GM21786 (cell line): Measurements from ENCODE around the gene EFNA2.
"Not testable (repeated sequence)": the region's sequence is repeated elsewhere in the genome, so short reads cannot be mapped to it uniquely, and the experiment has no call there.

Experiments
- ATAC-seq: cut with Tn5 transposase; IDR thresholded peaks from one replicate; pipeline ENCODE4 v1.9.1; 2021; ENCODE audit not compliant: unreplicated experiment

EFNA2 gene

DNA sequence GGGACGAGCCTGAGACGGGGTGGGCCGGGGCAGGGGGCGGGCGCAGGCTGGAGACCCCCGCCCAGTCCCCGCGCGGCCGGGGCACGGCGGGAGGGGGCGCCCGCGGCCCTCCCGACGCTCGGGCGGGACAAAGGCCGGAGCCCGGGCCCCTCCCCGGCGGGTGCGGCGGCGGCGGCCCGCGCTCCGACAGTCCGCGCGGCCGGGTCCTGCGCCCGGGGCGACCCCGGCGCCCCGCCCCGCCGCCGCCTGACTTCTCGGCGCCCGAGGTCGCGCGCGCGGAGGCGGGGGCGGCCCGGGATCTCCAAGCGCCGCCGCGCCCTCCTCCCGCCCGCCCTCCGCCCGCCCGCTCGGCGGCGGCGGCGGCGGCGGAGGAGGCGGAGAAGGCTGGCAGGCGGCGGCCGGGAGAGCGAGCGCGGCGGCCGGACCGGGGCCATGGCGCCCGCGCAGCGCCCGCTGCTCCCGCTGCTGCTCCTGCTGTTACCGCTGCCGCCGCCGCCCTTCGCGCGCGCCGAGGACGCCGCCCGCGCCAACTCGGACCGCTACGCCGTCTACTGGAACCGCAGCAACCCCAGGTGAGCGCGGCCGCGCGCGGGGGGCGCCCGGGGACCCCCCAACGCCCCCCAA is at the start of gene EFNA2:
Gene EFNA2, plus strand, starts transcription at position 137 of the 624 bp plus-strand sequence. Its CDS starts 296 bp downstream, at position 433.
- no peak for ATAC-seq

DNA sequence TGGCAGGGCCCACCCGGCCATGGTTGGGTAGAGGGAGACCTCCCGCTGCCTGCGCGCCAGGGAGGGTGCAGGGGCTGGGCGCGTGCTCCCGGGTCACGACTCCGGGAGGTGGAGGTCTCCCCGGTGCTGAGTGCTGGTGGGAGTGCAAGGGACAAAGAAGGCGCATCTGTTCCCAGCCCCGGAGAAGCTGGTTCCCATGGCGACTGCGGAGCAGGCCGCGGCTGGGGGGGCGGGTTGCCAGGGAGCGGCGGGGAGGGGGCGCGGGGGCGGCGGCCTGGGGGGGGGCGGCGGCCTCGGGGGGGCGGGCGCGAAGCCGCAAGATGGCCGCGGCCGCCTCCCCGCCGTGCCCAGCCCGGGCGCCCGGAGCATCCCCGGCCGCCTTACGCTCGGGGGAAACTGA is 49.1 kb upstream of the EFNA2 start:
- ATAC-seq = no peak

DNA sequence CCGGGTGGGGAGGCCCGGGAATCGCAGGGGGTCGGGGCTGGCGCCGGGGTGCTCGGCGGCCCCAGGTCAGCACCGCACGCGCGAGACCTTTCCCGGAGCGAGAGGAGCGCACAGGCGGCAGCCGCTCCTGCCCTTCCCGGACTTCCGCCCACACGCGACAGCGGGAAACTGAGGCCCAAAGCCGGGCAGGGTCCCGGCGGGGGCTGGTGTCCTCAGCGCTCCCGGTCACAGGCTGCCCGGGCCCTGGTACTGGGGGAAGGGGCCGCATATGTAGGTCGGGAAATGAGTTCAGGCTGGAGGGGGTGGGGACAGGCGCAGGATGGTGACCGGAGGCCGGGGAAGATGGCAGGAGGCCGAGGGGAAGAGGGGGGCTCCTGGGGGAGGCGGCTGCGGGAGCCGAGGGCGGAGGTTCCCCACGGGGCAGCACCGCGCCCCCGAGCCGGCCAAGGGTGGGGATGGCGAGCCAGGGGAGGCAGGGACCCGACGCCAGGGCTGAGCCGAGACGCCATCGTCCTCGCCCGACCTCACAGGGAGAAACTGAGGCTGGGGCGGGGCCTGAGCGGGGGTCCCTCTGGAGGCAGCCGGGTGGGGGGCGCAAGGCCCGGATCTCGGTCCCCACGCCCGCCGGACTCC is 48.5 kb upstream of the EFNA2 start:
- ATAC-seq = no peak

DNA sequence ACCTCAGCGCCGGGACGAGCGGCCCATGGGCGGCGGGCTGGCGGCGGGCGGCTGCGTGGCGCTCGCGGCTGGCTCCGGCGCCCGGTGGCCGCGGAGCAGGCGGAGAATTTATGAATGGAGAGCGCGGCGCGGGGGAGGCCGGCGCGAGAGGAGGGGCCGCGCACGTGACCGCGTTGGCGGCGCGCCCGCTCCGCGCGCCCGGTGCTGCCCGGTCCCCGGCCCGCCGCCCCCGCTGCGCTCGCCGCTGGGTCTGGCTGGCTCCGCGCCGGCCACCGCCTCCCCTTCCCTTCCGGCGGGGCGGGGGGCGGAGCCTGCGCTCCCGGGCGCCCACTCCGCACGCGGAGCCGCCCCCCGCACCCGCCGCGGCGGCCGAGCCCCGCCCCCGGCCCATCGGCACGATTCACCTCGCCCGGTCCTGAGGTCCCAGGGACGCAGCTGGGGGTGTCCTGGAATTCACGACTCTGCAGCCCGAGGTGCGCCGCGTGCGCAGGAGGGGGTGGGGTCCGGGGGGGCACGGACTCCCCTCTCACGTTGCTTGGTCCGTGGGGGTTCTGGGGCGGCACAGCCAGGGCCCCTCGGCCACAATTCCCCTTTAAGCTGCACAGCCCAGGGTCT is 47.8 kb upstream of the EFNA2 start, which contains the start of gene CBARP:
Gene CBARP, minus strand, starts transcription at position 252 of the 615 bp plus-strand sequence. CDS start 1,905 bp downstream, outside the sequence.
- ATAC-seq = no peak

DNA sequence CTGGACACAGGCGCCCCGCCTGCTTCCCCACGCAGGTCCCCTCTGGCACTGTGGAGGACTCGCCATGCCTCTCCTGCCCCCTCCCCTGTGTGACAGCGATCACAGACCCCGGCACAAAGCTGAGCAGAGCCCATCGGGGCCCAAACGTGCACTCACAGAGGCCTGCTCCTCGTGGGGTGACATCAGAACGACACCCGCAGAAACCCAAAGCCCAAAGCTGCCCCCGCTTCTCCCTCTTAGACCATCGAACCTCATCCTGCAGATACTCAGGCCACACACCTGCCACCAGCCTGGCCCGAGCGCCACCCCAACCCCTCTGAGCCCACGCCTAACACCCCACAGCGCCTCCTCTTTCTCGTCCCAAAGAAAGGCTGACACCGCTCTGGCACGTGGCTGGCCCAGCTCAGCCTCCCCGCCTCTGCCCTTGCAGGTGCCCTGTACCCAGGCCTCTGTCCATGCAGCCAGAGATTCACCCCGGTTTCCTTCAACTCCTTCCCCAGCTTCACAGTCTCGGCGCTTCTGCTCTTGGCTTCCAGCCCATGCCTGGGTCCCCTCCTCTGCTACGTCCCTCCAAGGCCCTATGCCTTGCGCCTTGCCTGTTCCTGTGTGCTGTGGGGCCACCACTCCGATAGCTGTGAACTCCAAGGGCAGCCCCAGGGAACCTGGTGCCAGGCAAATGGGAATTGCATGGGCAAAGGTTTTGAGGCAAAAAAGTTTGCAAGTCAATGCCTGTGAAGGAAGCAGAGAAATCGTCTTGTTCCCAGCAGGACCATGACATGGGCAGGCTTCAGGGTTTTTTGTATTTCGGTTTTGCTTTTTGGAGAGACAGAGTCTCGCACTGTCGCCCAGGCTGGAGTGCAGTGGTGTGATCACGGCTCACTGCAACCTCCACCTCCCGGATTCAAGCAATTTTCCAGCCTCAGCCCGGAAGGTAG is 47.0 kb upstream of the EFNA2 start:
- no peak for ATAC-seq

DNA sequence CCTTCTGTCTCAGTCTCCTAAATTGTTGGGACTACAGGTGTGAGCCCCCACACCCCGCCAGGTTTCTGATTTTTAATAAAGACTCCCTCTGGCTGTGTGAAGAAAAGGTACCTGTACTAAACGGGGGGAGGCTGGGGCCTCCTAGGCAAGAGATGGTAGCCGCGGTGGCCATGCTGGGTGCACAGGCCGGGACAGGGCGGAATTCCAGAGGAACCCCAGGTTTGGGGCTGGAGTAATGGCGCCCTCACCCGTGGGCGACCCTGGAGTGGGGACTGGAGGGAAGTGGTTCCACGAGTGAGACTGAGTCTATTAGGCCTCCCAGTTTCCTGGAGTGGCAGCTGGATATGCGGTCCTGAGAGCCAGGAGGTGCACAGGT is 46.3 kb upstream of the EFNA2 start:
- ATAC-seq = no peak

DNA sequence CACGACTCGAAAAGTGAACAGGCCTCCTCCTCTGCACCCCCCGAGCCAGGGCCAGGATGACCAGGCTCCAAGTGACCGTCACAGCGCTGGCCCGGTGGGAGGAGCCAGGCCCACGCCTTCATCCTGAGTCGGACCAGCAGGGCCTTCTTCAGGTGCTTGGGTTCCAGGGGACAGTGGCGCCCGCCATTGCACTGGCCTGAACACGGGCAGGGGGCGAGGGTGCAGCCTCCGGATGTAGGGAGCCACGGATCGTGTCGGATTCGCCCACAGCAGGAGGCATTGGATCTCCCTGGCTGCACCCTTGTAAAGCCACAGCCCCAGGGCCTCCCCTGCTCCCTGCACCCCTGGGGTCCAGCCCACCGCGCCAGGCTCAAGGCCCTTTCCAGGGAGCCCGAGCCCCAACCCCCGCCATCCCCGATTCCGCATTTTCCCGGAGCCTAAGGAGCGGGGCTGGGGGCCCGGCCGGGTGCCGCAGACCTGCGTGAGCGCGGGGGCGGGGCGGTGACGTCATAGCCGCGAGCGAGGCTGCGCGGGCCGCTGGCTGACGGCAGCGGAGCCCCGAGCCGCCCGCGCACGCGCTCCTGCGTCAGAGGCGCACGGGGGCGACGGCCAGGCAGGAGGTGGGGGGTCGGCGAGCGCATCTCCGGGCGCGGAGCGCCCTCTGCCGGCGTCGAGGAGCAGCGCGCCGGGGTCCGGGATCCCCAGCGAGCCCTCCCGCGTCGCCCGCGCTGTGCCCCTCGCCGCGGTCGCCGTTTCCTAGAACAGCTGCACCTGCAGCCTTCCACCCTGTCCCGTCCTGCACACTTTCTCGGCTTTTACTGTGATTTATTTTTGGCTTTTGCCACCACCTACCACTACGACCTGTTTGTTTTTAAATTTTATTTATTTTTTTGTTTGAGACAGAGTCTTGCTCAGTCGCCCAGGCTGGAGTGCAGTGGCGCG is 45.6 kb upstream of the EFNA2 start:
- no peak for ATAC-seq

DNA sequence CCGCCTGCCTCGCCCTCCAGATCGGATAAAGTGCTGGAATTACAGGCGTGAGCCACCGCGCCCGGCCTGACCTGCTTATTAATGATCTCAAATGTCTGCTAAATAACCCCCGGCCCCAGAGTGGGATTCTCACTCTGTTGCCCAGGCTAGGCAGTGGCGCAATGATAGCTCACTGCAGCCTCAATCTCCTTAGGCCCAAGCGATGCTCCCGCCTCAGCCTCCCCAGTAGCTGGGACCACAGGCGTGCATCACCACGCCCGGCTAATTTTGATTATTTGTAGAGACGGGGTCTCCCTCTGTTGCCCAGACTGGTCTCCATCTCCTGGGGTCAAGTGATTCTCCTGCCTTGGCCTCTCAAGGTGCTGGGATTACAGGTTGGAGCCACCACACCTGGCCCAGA is 44.7 kb upstream of the EFNA2 start:
- no peak for ATAC-seq

DNA sequence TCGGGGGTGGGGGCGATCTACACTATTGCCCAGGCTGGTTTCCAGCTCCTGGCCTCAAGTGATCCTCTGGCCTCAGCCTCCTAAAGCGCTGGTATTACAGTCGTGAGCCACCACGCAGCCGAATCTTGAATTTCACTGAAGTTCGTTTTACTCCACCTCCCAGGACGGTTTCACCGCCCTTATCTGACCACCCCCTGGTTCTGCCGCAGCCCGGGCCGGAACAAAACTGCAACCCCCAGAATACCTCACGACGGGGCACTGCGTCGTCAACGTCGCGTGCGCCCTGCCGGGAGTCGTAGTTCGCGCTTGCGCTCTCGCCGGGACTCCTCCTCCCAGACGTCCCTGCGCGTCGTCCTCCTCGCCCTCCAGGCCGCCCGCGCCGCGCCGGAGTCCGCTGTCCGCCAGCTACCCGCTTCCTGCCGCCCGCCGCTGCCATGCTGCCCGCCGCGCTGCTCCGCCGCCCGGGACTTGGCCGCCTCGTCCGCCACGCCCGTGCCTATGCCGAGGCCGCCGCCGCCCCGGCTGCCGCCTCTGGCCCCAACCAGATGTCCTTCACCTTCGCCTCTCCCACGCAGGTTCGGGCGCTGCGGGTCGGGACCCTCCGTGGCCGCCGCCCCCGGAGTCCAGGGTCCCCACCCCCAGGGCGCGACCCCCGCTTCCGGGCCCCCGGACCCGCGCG is 44.1 kb upstream of the EFNA2 start, which contains the start of gene ATP5F1D:
Gene ATP5F1D, plus strand, starts transcription at position 335 of the 679 bp plus-strand sequence. Its CDS starts 100 bp downstream, at position 435.
- ATAC-seq = peak; percentile 54

DNA sequence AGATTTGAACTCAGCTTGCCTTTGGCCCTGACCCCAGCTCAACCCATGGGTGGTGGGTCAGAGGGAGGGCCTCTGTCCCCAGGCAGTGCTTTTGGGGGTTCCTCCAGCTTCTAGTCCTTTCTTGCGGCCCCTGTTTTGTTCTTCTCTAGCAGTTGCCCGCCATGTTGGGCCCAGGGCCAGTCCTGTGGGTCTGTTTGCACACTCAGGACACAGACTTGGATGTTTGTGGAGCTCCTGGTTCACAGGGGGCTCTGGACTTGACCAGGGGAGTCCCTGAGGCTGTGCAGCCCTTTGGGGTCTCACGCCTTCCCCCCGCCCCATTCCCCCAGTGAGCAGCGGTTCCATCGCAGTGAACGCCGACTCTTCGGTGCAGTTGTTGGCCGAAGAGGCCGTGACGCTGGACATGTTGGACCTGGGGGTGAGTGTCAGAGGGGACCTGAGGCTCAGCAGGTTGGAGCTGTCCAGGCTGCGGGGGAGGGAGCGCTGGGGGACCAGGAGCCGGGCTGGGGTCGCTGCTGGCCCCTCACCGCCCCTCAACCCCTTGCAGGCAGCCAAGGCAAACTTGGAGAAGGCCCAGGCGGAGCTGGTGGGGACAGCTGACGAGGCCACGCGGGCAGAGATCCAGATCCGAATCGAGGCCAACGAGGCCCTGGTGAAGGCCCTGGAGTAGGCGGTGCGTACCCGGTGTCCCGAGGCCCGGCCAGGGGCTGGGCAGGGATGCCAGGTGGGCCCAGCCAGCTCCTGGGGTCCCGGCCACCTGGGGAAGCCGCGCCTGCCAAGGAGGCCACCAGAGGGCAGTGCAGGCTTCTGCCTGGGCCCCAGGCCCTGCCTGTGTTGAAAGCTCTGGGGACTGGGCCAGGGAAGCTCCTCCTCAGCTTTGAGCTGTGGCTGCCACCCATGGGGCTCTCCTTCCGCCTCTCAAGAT is 41.6 kb upstream of the EFNA2 start:
- ATAC-seq = no peak

DNA sequence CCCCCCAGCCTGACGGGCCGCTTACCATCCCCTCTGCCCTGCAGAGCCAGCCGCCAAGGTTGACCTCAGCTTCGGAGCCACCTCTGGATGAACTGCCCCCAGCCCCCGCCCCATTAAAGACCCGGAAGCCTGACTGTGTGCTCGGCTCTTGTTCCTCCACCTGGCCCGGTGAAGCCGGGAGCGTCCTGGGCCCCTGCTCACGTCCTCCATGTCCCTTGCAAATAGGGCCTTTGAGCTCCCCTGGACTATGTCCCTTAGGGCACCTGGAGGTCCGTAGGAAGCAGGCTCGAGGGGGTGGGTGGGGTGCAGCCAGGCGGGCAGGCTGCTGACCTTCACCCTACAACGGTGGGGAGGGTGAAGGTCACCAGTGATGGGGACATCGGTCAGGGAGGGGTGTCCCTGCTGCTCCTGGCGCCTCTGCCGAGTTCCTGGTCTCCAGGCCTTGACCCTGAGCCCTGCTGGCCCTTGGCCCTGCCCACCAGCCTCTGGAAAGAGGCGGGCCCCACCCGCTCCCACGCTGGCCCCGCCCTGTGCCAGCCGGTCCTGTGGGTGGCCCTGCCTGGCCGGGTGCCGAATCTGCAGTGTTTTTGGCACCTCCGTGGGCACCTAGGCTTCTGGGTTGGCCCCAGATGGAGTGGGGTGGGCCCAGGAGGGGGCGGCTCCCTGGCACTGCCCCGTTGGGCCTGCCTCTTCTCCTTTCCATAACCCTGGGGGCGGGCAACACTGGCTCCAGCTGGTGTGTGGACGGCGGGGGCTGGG is 40.8 kb upstream of the EFNA2 start:
- ATAC-seq = no peak

DNA sequence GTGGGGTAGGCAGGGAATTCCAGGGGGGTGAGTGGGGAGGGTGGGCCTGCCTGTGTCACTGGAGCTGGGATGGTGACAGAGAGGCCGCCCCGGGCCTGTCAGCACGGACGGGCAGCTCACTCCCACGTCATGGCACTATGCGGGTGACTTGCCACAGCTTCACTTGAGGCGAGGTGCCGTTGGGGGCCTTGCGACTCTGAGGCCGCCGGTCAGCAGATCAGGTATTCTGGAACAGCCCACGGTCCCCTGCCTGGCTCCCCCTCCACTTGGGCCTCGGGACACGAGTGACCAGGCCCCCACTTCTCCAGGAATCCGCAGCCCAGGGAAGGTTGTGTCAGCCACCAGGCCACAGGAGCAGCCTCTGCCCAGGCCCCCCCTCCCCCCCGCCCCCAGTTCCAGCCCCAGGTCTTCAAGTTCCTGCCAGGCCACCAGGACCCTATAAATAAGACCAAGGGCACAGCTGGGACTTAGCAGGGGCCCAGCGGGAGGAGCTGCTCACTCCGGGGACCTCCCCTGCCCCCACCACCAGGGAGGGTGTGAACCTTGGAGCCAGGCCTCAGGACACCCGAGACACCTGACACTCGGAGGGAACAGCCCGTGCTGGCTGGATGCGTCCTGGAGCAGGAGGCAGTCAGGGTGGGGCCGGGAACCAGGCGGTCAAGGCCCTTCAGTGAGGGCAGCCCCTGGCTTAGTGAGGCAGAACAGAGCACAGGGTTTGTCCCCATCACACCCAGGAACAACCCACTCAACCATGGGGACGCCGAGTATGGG is 40.0 kb upstream of the EFNA2 start:
- ATAC-seq = no peak

DNA sequence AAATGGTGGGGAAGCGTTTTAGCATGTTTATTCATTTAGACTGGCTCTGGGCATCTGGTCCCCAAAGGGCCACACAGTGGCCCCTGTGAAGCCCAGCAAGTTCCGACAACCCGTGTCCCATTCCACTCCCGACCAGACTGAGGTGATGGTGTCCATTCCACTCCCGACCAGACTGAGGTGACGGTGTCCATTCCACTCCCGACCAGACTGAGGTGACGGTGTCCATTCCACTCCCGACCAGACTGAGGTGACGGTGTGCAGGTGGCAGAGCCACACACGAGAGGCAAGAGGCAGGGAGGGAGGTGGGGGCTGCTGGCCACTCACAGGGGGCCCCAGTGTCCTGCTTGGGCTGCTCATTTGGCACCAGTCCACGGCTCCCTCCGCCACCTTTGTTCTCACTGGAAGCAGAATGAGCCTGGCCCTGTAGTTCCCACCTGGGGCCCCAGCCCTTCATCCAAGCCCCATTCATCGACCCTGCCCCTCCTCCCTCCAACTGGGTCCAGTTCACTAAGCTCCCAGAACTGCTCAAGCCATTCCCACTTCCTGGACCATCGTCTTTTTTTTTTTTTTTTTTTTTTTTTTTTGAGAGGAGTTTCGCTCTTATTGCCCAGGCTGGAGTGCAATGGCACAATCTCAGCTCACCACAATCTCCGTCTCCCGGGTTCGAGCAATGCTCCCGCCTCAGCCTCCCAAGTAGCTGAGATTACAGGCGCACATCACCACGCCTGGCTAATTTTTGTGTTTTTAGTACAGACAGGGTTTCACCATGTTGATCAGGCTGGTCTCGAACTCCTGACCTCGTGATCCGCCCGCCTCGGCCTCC is 39.2 kb upstream of the EFNA2 start:
- ATAC-seq = not testable (repeated sequence)

DNA sequence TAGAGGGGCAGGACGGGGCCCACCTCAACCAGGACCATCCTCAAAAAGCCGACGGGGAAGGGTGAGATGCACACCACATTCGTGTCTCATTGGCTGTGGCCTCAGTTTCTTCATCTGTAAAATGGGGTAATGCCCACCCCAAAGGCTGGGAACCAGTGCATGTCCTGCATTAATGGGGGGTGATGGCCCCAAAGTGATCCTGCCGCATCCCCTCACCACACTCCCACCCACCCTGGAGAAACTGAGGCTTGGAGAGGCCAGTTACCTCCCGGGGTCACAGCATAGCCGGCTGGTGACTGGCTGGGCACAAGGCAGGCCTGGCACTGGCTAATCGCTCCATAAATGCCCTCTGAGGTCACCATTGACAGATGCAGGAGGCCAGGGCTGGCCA is 37.9 kb upstream of the EFNA2 start:
- ATAC-seq = no peak

DNA sequence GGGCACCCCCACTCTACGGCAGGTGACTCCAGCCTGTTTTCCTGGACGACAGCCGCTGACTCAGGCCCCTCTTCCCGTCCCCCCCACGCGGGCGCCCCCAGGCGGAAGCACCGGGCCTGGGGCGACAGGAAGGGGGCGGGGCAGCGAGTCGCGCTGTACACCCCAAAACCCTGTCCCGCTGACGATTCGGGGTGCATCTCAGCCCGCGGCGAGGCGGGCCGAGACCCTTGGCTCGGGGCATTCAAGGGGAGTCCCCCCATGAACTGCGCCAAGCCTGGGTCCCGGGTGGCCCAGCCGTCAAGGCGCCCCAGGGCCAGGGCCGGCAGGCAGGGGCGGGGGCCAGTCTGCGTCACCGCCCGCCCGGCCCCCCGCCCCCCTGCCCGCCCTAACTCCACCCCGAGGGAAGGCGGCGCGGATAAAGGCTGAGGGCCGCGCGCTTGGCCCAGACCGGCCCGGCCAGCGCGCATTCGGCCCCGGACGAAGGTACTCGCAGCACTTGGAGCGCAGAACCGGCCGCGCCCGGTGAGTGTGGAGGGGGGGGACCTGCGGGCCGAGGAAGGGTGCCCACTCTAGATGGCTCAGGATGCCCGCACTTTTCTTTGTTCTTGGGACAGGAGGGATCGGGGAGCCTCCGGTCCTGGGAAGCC is 37.4 kb upstream of the EFNA2 start, which contains the start of gene MIDN:
Gene MIDN, plus strand, starts transcription at position 445 of the 647 bp plus-strand sequence. CDS start 1,714 bp downstream, outside the sequence.
- ATAC-seq = peak; percentile 11
